ENCODE results near the gene SLC9A9.
"Not testable (repeated sequence)": the region's sequence is repeated elsewhere in the genome, so short reads cannot be mapped to it uniquely, and the experiment has no call there.

The SLC9A9 gene

GRCh38 chr3:143847787-143848631, at the start of gene SLC9A9:
Gene SLC9A9 (minus strand): TSS chr3:143848468. CDS start chr3:143848322, 146 bp downstream.
- DNase-seq: no peak

GRCh38 chr3:143897576-143898295, 49.5 kb upstream of the SLC9A9 start:
- DNase-seq: no peak

GRCh38 chr3:143896486-143896885, 48.2 kb upstream of the SLC9A9 start:
- DNase-seq: no peak

- DNase-seq: no peak
These were observed 47.5 kb upstream of the SLC9A9 start for GRCh38 chr3:143895805-143896204.

- no peak for DNase-seq
These were observed 40.6 kb upstream of the SLC9A9 start for GRCh38 chr3:143888846-143889245.

- DNase-seq: no peak
These were observed 39.9 kb upstream of the SLC9A9 start for GRCh38 chr3:143888166-143888565.

GRCh38 chr3:143885780-143886427, 37.6 kb upstream of the SLC9A9 start:
- DNase-seq: no peak

GRCh38 chr3:143884861-143885260, 36.6 kb upstream of the SLC9A9 start:
- DNase-seq: no peak

- no peak for DNase-seq
These were observed 34.9 kb upstream of the SLC9A9 start for GRCh38 chr3:143883151-143883550.

- DNase-seq: no peak
These were observed 32.8 kb upstream of the SLC9A9 start for GRCh38 chr3:143881095-143881494.

- no peak for DNase-seq
These were observed 27.3 kb upstream of the SLC9A9 start for GRCh38 chr3:143875546-143875945.

GRCh38 chr3:143873553-143873952, 25.3 kb upstream of the SLC9A9 start:
- DNase-seq: not testable (repeated sequence)

- DNase-seq: no peak
These were observed 17.0 kb upstream of the SLC9A9 start for GRCh38 chr3:143865302-143865701.

GRCh38 chr3:143859465-143860203, 11.4 kb upstream of the SLC9A9 start:
- DNase-seq: no peak

- no peak for DNase-seq
These were observed 8.1 kb upstream of the SLC9A9 start for GRCh38 chr3:143856252-143856970.

GRCh38 chr3:143855183-143855582, 6.9 kb upstream of the SLC9A9 start:
- DNase-seq: no peak

- no peak for DNase-seq
These were observed 3.2 kb upstream of the SLC9A9 start for GRCh38 chr3:143851331-143852017.

- DNase-seq: no peak
These were observed 2.6 kb upstream of the SLC9A9 start for GRCh38 chr3:143850877-143851276.

- DNase-seq: no peak
These were observed 1.7 kb upstream of the SLC9A9 start for GRCh38 chr3:143849854-143850549.

GRCh38 chr3:143848704-143849103, 436 bp upstream of the SLC9A9 start:
- no peak for DNase-seq

GRCh38 chr3:143843587-143843986, 4.7 kb downstream of the SLC9A9 start:
- no peak for DNase-seq

Data from DMS79 treated with DMSO at 0.1 percent for 48 hours (cell line).